ENCODE data around the gene MED10. TPM values are rescaled to one million over a fixed set of nuclear protein-coding genes. Genes with fewer than 3 reads are reported as not detected.

The MED10 gene
- total and polyA plus RNA-seq, 2 of the 4 experiments (the other 2 are of a cell fraction) = 9.1 to 60.0 TPM

GRCh38 chr5:6377582-6377904 lies 804 bp downstream of the MED10 start:
- dilution Hi-C loops (cut with HindIII; ENCODE audit: low sequenced_read_pairs, unreplicated experiment) = no loop called here
- Histone ChIP-seq H2BK5ac (ENCODE audit: low read depth, low read length, poor library complexity, severe bottlenecking) (no peak overlapping the region), H4K91ac (ENCODE audit: insufficient read depth, low read depth, low read length) (peak overlapping the region; percentile 5), H2BK20ac (ENCODE audit: low read depth, low read length) (no peak overlapping the region), H2BK120ac (ENCODE audit: low read depth, low read length) (no peak overlapping the region), H2AFZ (replicated peaks; ENCODE audit: low read length, poor library complexity) (peak overlapping the region; percentile 92), H3K9me1 (ENCODE audit: insufficient read depth, low read length) (no peaks in the 10 kb centered on the region; the same call in 1 of the 2 replicates), H3K18ac (ENCODE audit: low read depth, low read length) (no peak overlapping the region), H4K8ac (ENCODE audit: low read depth in 2 of 2, low read length in 2 of 2) (peak overlapping the region; percentile 44 to 94; a peak in 3 of 4 replicates), H2BK15ac (ENCODE audit: low read depth, low read length) (no peak overlapping the region), H2AK5ac (ENCODE audit: low read depth, low read length) (peak overlapping the region; percentile 20), H3K4ac (ENCODE audit: low read depth, low read length) (peak overlapping the region; percentile 89), H3K27me3 (ENCODE audit: control insufficient read depth, insufficient read depth, low read length) (no peaks in the 10 kb centered on the region), H3K9ac (ENCODE audit: low read depth, low read length) (peak overlapping the region; percentile 86), H3K4me1 (ENCODE audit: control insufficient read depth, insufficient read depth, low read length) (peaks cover 4% of the 10 kb centered on the region), H4K5ac (ENCODE audit: low read depth, low read length) (no peak overlapping the region; the same call in 1 of the 2 replicates), H3K4me3 (ENCODE audit: insufficient read depth, low read depth, low read length) (peak overlapping the region; percentile 84), H3K4me2 (ENCODE audit: low read depth, low read length) (peak overlapping the region; percentile 75), H3K14ac (replicated peaks; ENCODE audit: low read depth, low read length) (peak overlapping the region; percentile 91), H4K20me1 (ENCODE audit: insufficient read depth, low read length) (peaks cover 23% of the 10 kb centered on the region; the same call in 1 of the 2 replicates), H3K27ac (ENCODE audit: insufficient read depth, low read length) (peak overlapping the region; percentile 80), H2AK9ac (replicated peaks; ENCODE audit: low read depth, low read length, poor library complexity) (peak overlapping the region; percentile 98), H3K79me1 (ENCODE audit: low read depth in 1 of 2, low read length in 2 of 2) (peaks cover 23 to 35% of the 10 kb centered on the region in 2 experiments), H3K9me3 (ENCODE audit: control insufficient read depth, insufficient read depth, low read length) (no peaks in the 10 kb centered on the region), H3K36me3 (ENCODE audit: control insufficient read depth, insufficient read depth, low read length) (peaks cover 26% of the 10 kb centered on the region), H3K23ac (ENCODE audit: low read depth, low read length) (0 out of 2 replicates have a peak overlapping the region, but pooled peaks have one; percentile 44), H3K56ac (ENCODE audit: extremely low read depth, insufficient read depth, low read length) (peak overlapping the region; percentile 50; the same call in 1 of the 2 replicates)
- WGBS, 2 experiments (ENCODE audit: extremely low coverage in 2 of 2, insufficient read length in 1 of 2) = 55% methylated on average over 5 of the region's 6 CpGs; no CpG with 5 or more reads in 1 of the 2 experiments
- in situ Hi-C loops (cut with MboI; ENCODE audit: low sequenced_read_pairs) = loop anchor here (10.0 kb wide), 2 partner anchors 217 to 883 kb away; no protein-coding TSS in a partner anchor
- BruUV-seq (replicated peaks) = no TSS peak
- ChIA-PET POLR2A (ENCODE audit: unreplicated experiment) (no interaction called here), CTCF (no interaction called here)
- ATAC-seq (ENCODE audit: low read depth) = no peak
- intact Hi-C loops (cut with micrococcal nuclease) = loop anchor here (10.0 kb wide), 2 partner anchors 227 to 367 kb away; no protein-coding TSS in a partner anchor
- no peak for DNase-seq
- TF ChIP-seq FOS (IDR thresholded peaks at IDR 0.05; ENCODE audit: low read depth, low read length) (no peak), MXI1 (IDR thresholded peaks at IDR 0.05; ENCODE audit: borderline replicate concordance, low read depth, low read length) (no peak), CEBPB (IDR thresholded peaks at IDR 0.05; ENCODE audit: low read depth, low read length) (no peak), SMC3 (IDR thresholded peaks at IDR 0.05; ENCODE audit: low read depth, low read length) (no peak), BHLHE40 (IDR thresholded peaks at IDR 0.05; ENCODE audit: low read depth, low read length) (no peak), RCOR1 (IDR thresholded peaks at IDR 0.05; ENCODE audit: insufficient replicate concordance, low read length) (no peak), POLR2A (IDR thresholded peaks at IDR 0.05; ENCODE audit: low read depth, low read length) (no peak), CHD1 (IDR thresholded peaks at IDR 0.05; ENCODE audit: low read depth, low read length) (no peak), RAD21 (IDR thresholded peaks at IDR 0.05; ENCODE audit: low read length) (no peak), MAZ (IDR thresholded peaks at IDR 0.05; ENCODE audit: borderline replicate concordance, low read depth, low read length) (no peak)
- TF ChIP-seq, protein P1, sequence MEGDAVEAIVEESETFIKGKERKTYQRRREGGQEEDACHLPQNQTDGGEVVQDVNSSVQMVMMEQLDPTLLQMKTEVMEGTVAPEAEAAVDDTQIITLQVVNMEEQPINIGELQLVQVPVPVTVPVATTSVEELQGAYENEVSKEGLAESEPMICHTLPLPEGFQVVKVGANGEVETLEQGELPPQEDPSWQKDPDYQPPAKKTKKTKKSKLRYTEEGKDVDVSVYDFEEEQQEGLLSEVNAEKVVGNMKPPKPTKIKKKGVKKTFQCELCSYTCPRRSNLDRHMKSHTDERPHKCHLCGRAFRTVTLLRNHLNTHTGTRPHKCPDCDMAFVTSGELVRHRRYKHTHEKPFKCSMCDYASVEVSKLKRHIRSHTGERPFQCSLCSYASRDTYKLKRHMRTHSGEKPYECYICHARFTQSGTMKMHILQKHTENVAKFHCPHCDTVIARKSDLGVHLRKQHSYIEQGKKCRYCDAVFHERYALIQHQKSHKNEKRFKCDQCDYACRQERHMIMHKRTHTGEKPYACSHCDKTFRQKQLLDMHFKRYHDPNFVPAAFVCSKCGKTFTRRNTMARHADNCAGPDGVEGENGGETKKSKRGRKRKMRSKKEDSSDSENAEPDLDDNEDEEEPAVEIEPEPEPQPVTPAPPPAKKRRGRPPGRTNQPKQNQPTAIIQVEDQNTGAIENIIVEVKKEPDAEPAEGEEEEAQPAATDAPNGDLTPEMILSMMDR (conservative IDR thresholded peaks at IDR 0.05; ENCODE audit: low read depth, low read length) = no peak
- TF ChIP-seq, protein P2, sequence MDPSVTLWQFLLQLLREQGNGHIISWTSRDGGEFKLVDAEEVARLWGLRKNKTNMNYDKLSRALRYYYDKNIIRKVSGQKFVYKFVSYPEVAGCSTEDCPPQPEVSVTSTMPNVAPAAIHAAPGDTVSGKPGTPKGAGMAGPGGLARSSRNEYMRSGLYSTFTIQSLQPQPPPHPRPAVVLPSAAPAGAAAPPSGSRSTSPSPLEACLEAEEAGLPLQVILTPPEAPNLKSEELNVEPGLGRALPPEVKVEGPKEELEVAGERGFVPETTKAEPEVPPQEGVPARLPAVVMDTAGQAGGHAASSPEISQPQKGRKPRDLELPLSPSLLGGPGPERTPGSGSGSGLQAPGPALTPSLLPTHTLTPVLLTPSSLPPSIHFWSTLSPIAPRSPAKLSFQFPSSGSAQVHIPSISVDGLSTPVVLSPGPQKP (IDR thresholded peaks at IDR 0.05; ENCODE audit: borderline replicate concordance, low read depth, low read length) = no peak

All from IMR-90 (cell line).